A549 (cell line): Measurements from ENCODE around the gene CGREF1. TPM values are rescaled to one million over a fixed set of nuclear protein-coding genes. Genes with fewer than 3 reads are reported as not detected.

Source experiments
- ATAC-seq, 2 experiments: fragments of 200-7000 bp in 1 of 2; fragments of >200 bp in 1 of 2; cut with Nextera tagmentation in 1 of 2; cut with Tn5 transposase in 1 of 2; 3 replicates each; pipeline versions ENCODE4 v1.8.0 to v1.9.1; 2018 to 2020; ENCODE audit warnings: mild to moderate bottlenecking in 1 of 2, moderate library complexity in 1 of 2
- CTCF ChIA-PET: fragments of 300-600 bp; sonication (Branson Sonifier 250); formaldehyde crosslinking; extraction: SDS; loops from one replicate; lab custom pipeline; 2021; ENCODE audit warnings: antibody characterized with exemption, inconsistent platforms; lab: Yijun Ruan, JAX
- POLR2A ChIA-PET: fragments of 350-600 bp; formaldehyde crosslinking; extraction: SDS; loops from one replicate; lab custom pipeline; 2021; ENCODE audit warnings: antibody characterized with exemption, inconsistent platforms; lab: Yijun Ruan, JAX
- DNase-seq, 2 experiments: peaks; one replicate each; pipeline versions ENCODE4 v3.0.0 to v3.0.0-alpha.2; 2011 to 2016; ENCODE audit warnings: low read depth in 1 of 2, low spot score in 1 of 2
- FAIRE-seq: peaks from 2 replicates; lab custom pipeline; 2011; peaks lifted over from hg19 to GRCh38; lab: Jason Lieb, UNC
- H3K27ac ChIP-seq, 2 experiments: fragments of >200 bp; sonication (Bioruptor Twin); formaldehyde crosslinking; 3 replicates each; pipeline ENCODE4 v1.5.1; 2016 to 2017
- H3K4me1 ChIP-seq: fragments of >200 bp; sonication (Bioruptor Twin); formaldehyde crosslinking; 3 replicates; pipeline ENCODE4 v1.6.1; 2016
- H3K4me2 ChIP-seq: fragments of >200 bp; sonication (Bioruptor Twin); formaldehyde crosslinking; 3 replicates; pipeline ENCODE4 v1.6.1; 2016
- H3K4me3 ChIP-seq: fragments of >200 bp; sonication (Bioruptor Twin); formaldehyde crosslinking; 3 replicates; pipeline ENCODE4 v1.5.1; 2016
- H3K9me3 ChIP-seq: fragments of >200 bp; sonication (Bioruptor Twin); formaldehyde crosslinking; 3 replicates; pipeline ENCODE4 v1.6.1; 2016
- CBX2 ChIP-seq: fragments of 200-600 bp; sonication (generic); IDR thresholded peaks from 2 replicates; pipeline ENCODE4 v1.6.1; 2016; ENCODE audit warnings: low read depth, mild to moderate bottlenecking, borderline replicate concordance
- EHF ChIP-seq: fragments of 250-450 bp; sonication (Bioruptor Pico); IDR thresholded peaks from 2 replicates; pipeline ENCODE4 v1.5.0; 2020; ENCODE audit warnings: mild to moderate bottlenecking
- EP300 ChIP-seq, 2 experiments: fragments of >200 bp; sonication (Bioruptor Twin); formaldehyde crosslinking; IDR thresholded peaks; 2 replicates in 1 of 2; 3 replicates in 1 of 2; pipeline ENCODE4 v1.6.1; 2016 to 2017
- ESRRA ChIP-seq: fragments of 150-350 bp; IDR thresholded peaks from 2 replicates; pipeline ENCODE4 v1.6.1; 2014; ENCODE audit warnings: mild to moderate bottlenecking, low read length, borderline replicate concordance
- FOSB ChIP-seq: fragments of 250-450 bp; sonication (Bioruptor Pico); IDR thresholded peaks from 2 replicates; pipeline ENCODE4 v1.5.0; 2020; ENCODE audit warnings: mild to moderate bottlenecking, moderate library complexity
- FOSL2 ChIP-seq, 2 experiments: fragments of 450-650 bp in 1 of 2; fragments of >200 bp in 1 of 2; sonication (Bioruptor Twin) in 1 of 2; formaldehyde crosslinking; IDR thresholded peaks; 2 replicates each; pipeline versions ENCODE4 v1.5.0 to v1.6.1; 2016 to 2020; ENCODE audit warnings: mild to moderate bottlenecking in 1 of 2, moderate library complexity in 1 of 2
- GATA3 ChIP-seq: IDR thresholded peaks from 2 replicates; pipeline ENCODE4 v1.6.1; 2012; ENCODE audit warnings: borderline replicate concordance
- HES2 ChIP-seq: fragments of >200 bp; sonication (Bioruptor Twin); formaldehyde crosslinking; IDR thresholded peaks from 2 replicates; pipeline ENCODE4 v1.6.1; 2016
- HOXA7 ChIP-seq: fragments of 250-450 bp; sonication (Bioruptor Pico); IDR thresholded peaks from 2 replicates; pipeline ENCODE4 v1.5.0; 2020; ENCODE audit warnings: mild to moderate bottlenecking, moderate library complexity
- HOXB13 ChIP-seq: fragments of 250-450 bp; sonication (Bioruptor Pico); IDR thresholded peaks from 2 replicates; pipeline ENCODE4 v1.5.0; 2020; ENCODE audit warnings: low read depth, mild to moderate bottlenecking, moderate library complexity
- JUNB ChIP-seq: fragments of >200 bp; sonication (Bioruptor Twin); formaldehyde crosslinking; IDR thresholded peaks from 2 replicates; pipeline ENCODE4 v1.6.1; 2016
- MAFK ChIP-seq: fragments of 450-650 bp; IDR thresholded peaks from 2 replicates; pipeline ENCODE4 v1.6.1; 2014; ENCODE audit not compliant: partially characterized antibody
- NFE2L2 ChIP-seq: fragments of 150-350 bp; conservative IDR thresholded peaks from 2 replicates; pipeline ENCODE4 v1.6.1; 2014; ENCODE audit warnings: low read length
- POLR2A ChIP-seq: IDR thresholded peaks from 2 replicates; pipeline ENCODE4 v1.6.1; 2012; ENCODE audit warnings: mild to moderate bottlenecking, low read length
- POLR2AphosphoS2 ChIP-seq: conservative IDR thresholded peaks from 2 replicates; pipeline ENCODE4 v1.6.1; 2012; ENCODE audit warnings: low read length, improper control_type of control experiment, inconsistent platforms
- RARB ChIP-seq: fragments of 250-450 bp; sonication (Bioruptor Pico); IDR thresholded peaks from 2 replicates; pipeline ENCODE4 v1.8.0; 2021; ENCODE audit warnings: mild to moderate bottlenecking, moderate library complexity
- RNF2 ChIP-seq: fragments of 200-600 bp; sonication (generic); IDR thresholded peaks from 2 replicates; pipeline ENCODE4 v1.6.1; 2016; ENCODE audit warnings: low read depth, mild to moderate bottlenecking, antibody characterized with exemption, moderate library complexity, borderline replicate concordance
- TP53 ChIP-seq: fragments of 250-450 bp; sonication (Bioruptor Pico); IDR thresholded peaks from 2 replicates; pipeline ENCODE4 v1.5.0; 2021; ENCODE audit warnings: mild to moderate bottlenecking, moderate library complexity
- WGBS: methylation state at CpG from one replicate; pipeline ENCODE4 v1.1.6; 2017; ENCODE audit errors: missing lambda C conversion rate; 5-methylcytosine and 5-hydroxymethylcytosine counted together
- polyA plus RNA-seq, 4 experiments: library from polyadenylated mRNA; depleted of rRNA in 3 of 4; stranded (reverse); fragments of >200 nt; fragmentation: RNase III in 1 of 4; extraction: RNeasy Plus Mini Kit Qiagen cat#74134 plus additional on column Dnase treatment in 1 of 4; gene quantifications; 2 replicates in 3 of 4; 3 replicates in 1 of 4; pipeline ENCODE4 v1.2.3, GENCODE V29; 2011 to 2017
- TF ChIP-seq, protein P1 (sequence below): fragments of >200 bp; sonication (Bioruptor Twin); formaldehyde crosslinking; IDR thresholded peaks from 3 replicates; pipeline ENCODE4 v1.6.1; 2016
- TF ChIP-seq, protein P2 (sequence below): IDR thresholded peaks from 2 replicates; pipeline ENCODE4 v1.6.1; 2012; ENCODE audit warnings: low read depth, borderline replicate concordance
- TF ChIP-seq, protein P3 (sequence below): fragments of 150-350 bp; IDR thresholded peaks from 2 replicates; pipeline ENCODE4 v1.6.1; 2014; ENCODE audit warnings: low read depth, mild to moderate bottlenecking, low read length

CGREF1 gene
- polyA plus RNA-seq, 2 of the 4 experiments (the other 2 are of a cell fraction): 5.1 to 5.8 TPM

- Histone ChIP-seq H3K9me3 (no peaks in the 10 kb centered on the region), H3K27ac (no peak overlapping the region), H3K4me3 (no peak overlapping the region), H3K4me2 (no peak overlapping the region), H3K4me1 (peaks cover 13% of the 10 kb centered on the region)
- FAIRE-seq: no peak
- POLR2A ChIA-PET: no interaction called here
- TF ChIP-seq, protein P1, sequence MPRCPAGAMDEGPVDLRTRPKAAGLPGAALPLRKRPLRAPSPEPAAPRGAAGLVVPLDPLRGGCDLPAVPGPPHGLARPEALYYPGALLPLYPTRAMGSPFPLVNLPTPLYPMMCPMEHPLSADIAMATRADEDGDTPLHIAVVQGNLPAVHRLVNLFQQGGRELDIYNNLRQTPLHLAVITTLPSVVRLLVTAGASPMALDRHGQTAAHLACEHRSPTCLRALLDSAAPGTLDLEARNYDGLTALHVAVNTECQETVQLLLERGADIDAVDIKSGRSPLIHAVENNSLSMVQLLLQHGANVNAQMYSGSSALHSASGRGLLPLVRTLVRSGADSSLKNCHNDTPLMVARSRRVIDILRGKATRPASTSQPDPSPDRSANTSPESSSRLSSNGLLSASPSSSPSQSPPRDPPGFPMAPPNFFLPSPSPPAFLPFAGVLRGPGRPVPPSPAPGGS: no peak
- 0 out of 2 replicates have a peak, but pooled peaks have one; percentile 14 for TF ChIP-seq POLR2A
- no peak for ATAC-seq
- 90% methylated on average over 11 of the region's 11 CpGs for WGBS
- CTCF ChIA-PET: interaction anchor here (0.7 to 1.7 kb wide), 5 partner anchors 13 to 63 kb away, joined by 3 to 4 read pairs (median 3); no protein-coding TSS in a partner anchor
- no peak for DNase-seq
Measured at GRCh38 chr2:27128668-27129571, 10.0 kb upstream of the CGREF1 start.

GRCh38 chr2:27127883-27128667 is 9.1 kb upstream of the CGREF1 start:
- POLR2A ChIA-PET: interaction anchor here (1.3 kb wide), 1 partner anchor 84 kb away, joined by 3 read pairs; the partner anchor contains the start of genes ATRAID and SLC5A6
- 91% methylated on average over 9 of the region's 9 CpGs for WGBS
- TF ChIP-seq HOXB13 (no peak), MAFK (no peak), FOSB (no peak), FOSL2 (IDR thresholded peaks at IDR 0.05) (no peak), FOSL2 (CRISPR knock-in tag; IDR thresholded peaks at IDR 0.05) (no peak), EHF (CRISPR knock-in tag) (no peak)
- TF ChIP-seq, all 56 proteins: peak for 0
- CTCF ChIA-PET: interaction anchor here (0.7 to 1.7 kb wide), 5 partner anchors 12 to 64 kb away, joined by 3 to 4 read pairs (median 3); no protein-coding TSS in a partner anchor
- Histone ChIP-seq H3K4me1 (peaks cover 9% of the 10 kb centered on the region), H3K9me3 (no peaks in the 10 kb centered on the region), H3K4me2 (no peak overlapping the region), H3K4me3 (no peak overlapping the region), H3K27ac (no peak overlapping the region)
- DNase-seq: no peak
- FAIRE-seq: no peak
- ATAC-seq: no peak

GRCh38 chr2:27126252-27126710 is 7.4 kb upstream of the CGREF1 start:
- ATAC-seq (no peak), FAIRE-seq (no peak), DNase-seq (no peak)
- WGBS: 58% methylated on average over 5 of the region's 5 CpGs
- Histone ChIP-seq H3K27ac (no peak overlapping the region), H3K4me3 (no peak overlapping the region), H3K9me3 (no peaks in the 10 kb centered on the region), H3K4me2 (no peak overlapping the region), H3K4me1 (peaks cover 3% of the 10 kb centered on the region; the same call in 1 of the 3 replicates)
- POLR2A ChIA-PET: no interaction called here
- CTCF ChIA-PET: interaction anchor here (0.5 to 1.7 kb wide), 3 partner anchors 18 to 28 kb away, joined by 3 to 8 read pairs (median 4); no protein-coding TSS in a partner anchor
- TF ChIP-seq ESRRA (no peak), POLR2AphosphoS2 (no peak), HOXA7 (no peak), EP300 (IDR thresholded peaks at IDR 0.05) (no peak), CBX2 (no peak), GATA3 (no peak)
- TF ChIP-seq, protein P1: no peak

DNA sequence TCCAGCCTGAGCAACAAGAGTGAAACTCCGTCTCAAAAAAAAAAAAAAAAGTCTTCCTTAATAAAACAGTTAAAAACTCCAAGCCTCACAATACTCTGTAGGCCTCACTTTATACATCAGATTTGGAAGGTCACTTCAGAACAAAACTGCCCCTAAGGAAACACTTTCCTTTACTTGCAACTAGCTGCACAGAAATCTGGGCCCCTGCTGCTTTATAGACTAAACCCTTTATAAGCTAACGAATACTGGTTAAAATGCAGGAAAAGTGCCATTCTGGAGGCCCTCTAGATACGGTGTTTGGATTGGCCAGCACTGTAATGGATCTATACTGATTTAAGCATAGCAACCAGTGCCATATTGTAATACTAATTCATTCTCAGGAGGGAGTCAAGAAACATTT is 6.2 kb upstream of the CGREF1 start:
- ChIA-PET POLR2A (interaction anchor here (0.7 kb wide), 2 partner anchors 9 to 17 kb away, joined by 3 to 6 read pairs; no protein-coding TSS in a partner anchor), CTCF (interaction anchor here (0.6 to 2.9 kb wide), 10 partner anchors 8 to 320 kb away, joined by 3 to 25 read pairs (median 6); partner anchors contain the start of genes KHK, PREB and TRIM54)
- Histone ChIP-seq H3K9me3 (no peaks in the 10 kb centered on the region), H3K4me1 (peaks cover 3% of the 10 kb centered on the region; the same call in 1 of the 3 replicates), H3K4me2 (no peak overlapping the region), H3K4me3 (no peak overlapping the region), H3K27ac (no peak overlapping the region)
- no peak for ATAC-seq
- WGBS: 90% methylated on average over 3 of the region's 3 CpGs
- DNase-seq: no peak
- no peak for FAIRE-seq
- TF ChIP-seq FOSB (no peak), HOXB13 (no peak), TP53 (CRISPR knock-in tag) (no peak), NFE2L2 (no peak), RNF2 (no peak), MAFK (no peak), HES2 (no peak), JUNB (no peak), RARB (CRISPR knock-in tag) (no peak)
- TF ChIP-seq, protein P2, sequence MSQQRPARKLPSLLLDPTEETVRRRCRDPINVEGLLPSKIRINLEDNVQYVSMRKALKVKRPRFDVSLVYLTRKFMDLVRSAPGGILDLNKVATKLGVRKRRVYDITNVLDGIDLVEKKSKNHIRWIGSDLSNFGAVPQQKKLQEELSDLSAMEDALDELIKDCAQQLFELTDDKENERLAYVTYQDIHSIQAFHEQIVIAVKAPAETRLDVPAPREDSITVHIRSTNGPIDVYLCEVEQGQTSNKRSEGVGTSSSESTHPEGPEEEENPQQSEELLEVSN: no peak
- TF ChIP-seq, protein P3, sequence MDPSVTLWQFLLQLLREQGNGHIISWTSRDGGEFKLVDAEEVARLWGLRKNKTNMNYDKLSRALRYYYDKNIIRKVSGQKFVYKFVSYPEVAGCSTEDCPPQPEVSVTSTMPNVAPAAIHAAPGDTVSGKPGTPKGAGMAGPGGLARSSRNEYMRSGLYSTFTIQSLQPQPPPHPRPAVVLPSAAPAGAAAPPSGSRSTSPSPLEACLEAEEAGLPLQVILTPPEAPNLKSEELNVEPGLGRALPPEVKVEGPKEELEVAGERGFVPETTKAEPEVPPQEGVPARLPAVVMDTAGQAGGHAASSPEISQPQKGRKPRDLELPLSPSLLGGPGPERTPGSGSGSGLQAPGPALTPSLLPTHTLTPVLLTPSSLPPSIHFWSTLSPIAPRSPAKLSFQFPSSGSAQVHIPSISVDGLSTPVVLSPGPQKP: no peak
